Common myeloid progenitor, CD34-positive (primary cell): ENCODE results near the gene ATP6V0A4.

Source experiments
- CTCF ChIA-PET: fragments of 350-600 bp; sonication (Branson Sonifier 250); formaldehyde crosslinking; loops from one replicate; lab custom pipeline; 2021; ENCODE audit warnings: antibody characterized with exemption; lab: Charles Lee
- POLR2A ChIA-PET: fragments of 350-600 bp; sonication (Branson Sonifier 250); formaldehyde crosslinking; loops from one replicate; lab custom pipeline; 2021; ENCODE audit warnings: antibody characterized with exemption; lab: Charles Lee
- DNase-seq, 3 donors: peaks; one replicate each; pipeline versions ENCODE4 v3.0.0 to v3.0.0-alpha.2; 2013
- H3K27ac ChIP-seq, 2 experiments: 1 replicate in 1 of 2; 2 replicates in 1 of 2; pipeline ENCODE4 v1.7.0; 2013; ENCODE audit warnings: inconsistent platforms in 2 of 2, low read length in 2 of 2, mild to moderate bottlenecking in 2 of 2, low read depth in 1 of 2, moderate library complexity in 1 of 2; ENCODE audit not compliant: severe bottlenecking in 2 of 2, insufficient read depth in 1 of 2, poor library complexity in 1 of 2
- H3K27me3 ChIP-seq, 5 experiments: replicated peaks in 2 of 5; 1 replicate in 3 of 5; 2 replicates in 2 of 5; pipeline versions ENCODE4 v1.6.1 to v1.7.0; 2013; ENCODE audit warnings: low read length in 4 of 5, mild to moderate bottlenecking in 2 of 5, moderate library complexity in 2 of 5, inconsistent platforms in 1 of 5; ENCODE audit not compliant: insufficient read depth in 5 of 5, control insufficient read depth in 4 of 5
- H3K36me3 ChIP-seq, 4 experiments: 1 replicate in 2 of 4; 2 replicates in 2 of 4; pipeline versions ENCODE4 v1.6.1 to v1.7.0; 2013; ENCODE audit warnings: low read length in 3 of 4, control low read depth in 1 of 4, mild to moderate bottlenecking in 1 of 4; ENCODE audit not compliant: control insufficient read depth in 4 of 4, insufficient read depth in 4 of 4
- H3K4me1 ChIP-seq, 4 experiments: 1 replicate in 3 of 4; 2 replicates in 1 of 4; pipeline versions ENCODE4 v1.6.1 to v1.7.1; 2013; ENCODE audit warnings: low read length in 3 of 4, mild to moderate bottlenecking in 3 of 4, control low read depth in 1 of 4, inconsistent platforms in 1 of 4, moderate library complexity in 1 of 4; ENCODE audit not compliant: control insufficient read depth in 4 of 4, insufficient read depth in 4 of 4; ENCODE audit errors: control extremely low read depth in 1 of 4
- H3K4me3 ChIP-seq, 7 experiments: 1 replicate in 4 of 7; 2 replicates in 3 of 7; pipeline versions ENCODE4 v1.5.1 to v1.7.0; 2013; ENCODE audit warnings: mild to moderate bottlenecking in 7 of 7, low read length in 6 of 7, moderate library complexity in 6 of 7, inconsistent platforms in 2 of 7, low read depth in 2 of 7, control low read depth in 1 of 7; ENCODE audit not compliant: insufficient read depth in 4 of 7, control insufficient read depth in 1 of 7; ENCODE audit errors: extremely low read depth in 1 of 7
- H3K9me3 ChIP-seq, 5 experiments: 1 replicate in 4 of 5; 2 replicates in 1 of 5; pipeline versions ENCODE4 v1.6.1 to v1.7.1; 2013; ENCODE audit warnings: low read length in 4 of 5, mild to moderate bottlenecking in 2 of 5, inconsistent platforms in 1 of 5, low read depth in 1 of 5, moderate library complexity in 1 of 5; ENCODE audit not compliant: control insufficient read depth in 4 of 5, insufficient read depth in 2 of 5; ENCODE audit errors: control extremely low read depth in 1 of 5
- WGBS: methylation state at CpG from one replicate; pipeline ENCODE4 v1.1.5; 2013; ENCODE audit not compliant: insufficient coverage; 5-methylcytosine and 5-hydroxymethylcytosine counted together

The ATP6V0A4 gene

DNA sequence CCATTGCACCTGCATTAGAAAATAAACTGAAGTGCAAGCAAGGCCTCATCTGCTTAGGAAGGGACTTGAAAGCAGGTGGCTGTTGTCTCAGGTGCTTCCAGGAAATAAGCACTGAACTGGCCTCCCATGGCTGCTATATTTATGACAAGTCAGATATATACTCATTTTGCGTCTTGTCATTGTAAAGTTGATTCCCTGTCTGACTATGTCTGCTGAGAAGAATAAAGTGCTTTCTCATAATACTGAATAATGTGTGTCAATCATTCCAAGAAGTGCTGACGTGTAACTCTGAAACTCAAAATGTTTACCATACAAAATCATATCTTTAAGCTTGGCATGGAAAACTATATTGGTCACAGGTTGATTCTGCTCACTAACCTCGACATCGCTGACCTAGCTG lies 51.9 kb downstream of the ATP6V0A4 start:
- Histone ChIP-seq H3K4me3 (no peak overlapping the region), H3K36me3 (no peaks in the 10 kb centered on the region), H3K9me3 (no peaks in the 10 kb centered on the region), H3K4me1 (no peaks in the 10 kb centered on the region), H3K27me3 (no peaks in the 10 kb centered on the region), H3K27ac (no peak overlapping the region)
- ChIA-PET CTCF (no interaction called here), POLR2A (no interaction called here)
- 100% methylated on average over 1 of the region's 4 CpGs for WGBS
- DNase-seq = peak in 1 of 3 donors; percentile 13

DNA sequence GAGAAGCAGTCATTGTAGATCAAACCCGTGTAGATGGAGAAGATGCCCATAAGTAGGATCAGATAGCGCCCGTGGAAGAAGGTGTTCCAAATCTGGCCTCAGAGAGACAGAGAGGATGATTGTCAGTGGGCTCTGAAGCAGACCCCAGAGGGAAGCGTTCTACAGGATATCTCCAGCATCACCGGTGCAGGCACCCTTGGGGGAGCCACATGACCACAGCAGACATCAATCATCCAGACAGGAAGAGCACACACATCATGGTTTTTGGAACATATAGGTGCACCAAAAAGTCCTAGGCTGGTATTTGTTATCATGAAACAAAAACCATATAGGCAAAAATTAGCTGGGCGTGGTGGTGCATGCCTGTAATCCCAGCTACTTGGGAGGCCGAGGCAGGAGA lies 52.8 kb downstream of the ATP6V0A4 start:
- DNase-seq = no peak
- no peak overlapping the region for H3K27ac ChIP-seq
- CTCF ChIA-PET = no interaction called here
- H3K27me3 ChIP-seq = no peaks in the 10 kb centered on the region
- H3K36me3 ChIP-seq = no peaks in the 10 kb centered on the region
- POLR2A ChIA-PET = no interaction called here
- 97% methylated on average over 4 of the region's 7 CpGs for WGBS
- H3K9me3 ChIP-seq = no peaks in the 10 kb centered on the region
- no peak overlapping the region for H3K4me3 ChIP-seq
- H3K4me1 ChIP-seq = no peaks in the 10 kb centered on the region

GRCh38 chr7:138741453-138741735 lies 56.6 kb downstream of the ATP6V0A4 start:
- no peaks in the 10 kb centered on the region for H3K36me3 ChIP-seq
- no peak overlapping the region for H3K4me3 ChIP-seq
- CTCF ChIA-PET = interaction anchor here (1.2 kb wide), 1 partner anchor 580 kb away, joined by 3 read pairs; no protein-coding TSS in a partner anchor
- peaks cover 0 to 9% (median 4%) of the 10 kb centered on the region in 4 experiments for H3K4me1 ChIP-seq
- H3K9me3 ChIP-seq = no peaks in the 10 kb centered on the region
- H3K27me3 ChIP-seq = no peaks in the 10 kb centered on the region
- DNase-seq = no peak
- POLR2A ChIA-PET = no interaction called here
- WGBS = 94% methylated on average over 3 of the region's 5 CpGs
- H3K27ac ChIP-seq = no peak overlapping the region

DNA sequence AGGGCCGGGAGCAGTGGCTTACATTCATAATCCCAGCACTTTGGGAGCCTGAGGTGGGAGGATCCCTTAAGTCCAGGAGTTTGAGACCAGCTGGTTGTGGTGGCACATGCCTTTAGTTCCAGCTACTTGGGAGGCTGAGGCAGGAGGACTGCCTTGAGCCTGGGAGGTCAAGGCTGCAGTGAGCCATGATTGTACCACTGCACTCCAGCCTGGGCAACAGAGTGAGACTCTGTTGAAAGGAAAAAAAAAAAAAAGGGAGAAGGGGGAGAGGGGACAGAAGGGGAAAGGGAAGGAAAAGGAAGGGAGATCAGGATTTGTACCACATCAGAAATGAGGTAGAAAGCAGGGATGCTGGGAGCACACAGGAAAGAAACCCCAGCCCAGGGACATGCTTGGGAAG lies 58.1 kb downstream of the ATP6V0A4 start:
- CTCF ChIA-PET = interaction anchor here (1.6 to 1.9 kb wide), 4 partner anchors 12 to 133 kb away, joined by 3 to 6 read pairs (median 6); no protein-coding TSS in a partner anchor
- Histone ChIP-seq H3K27me3 (no peaks in the 10 kb centered on the region), H3K4me1 (peaks cover 0 to 9% (median 4%) of the 10 kb centered on the region in 4 experiments), H3K9me3 (no peaks in the 10 kb centered on the region), H3K4me3 (no peak overlapping the region), H3K36me3 (no peaks in the 10 kb centered on the region), H3K27ac (no peak overlapping the region)
- WGBS = 100% methylated on average over 1 of the region's 1 CpG
- POLR2A ChIA-PET = no interaction called here
- DNase-seq = no peak

- Histone ChIP-seq H3K9me3 (no peaks in the 10 kb centered on the region), H3K27ac (no peak overlapping the region), H3K27me3 (no peaks in the 10 kb centered on the region), H3K36me3 (no peaks in the 10 kb centered on the region), H3K4me1 (peaks cover 0 to 9% (median 4%) of the 10 kb centered on the region in 4 experiments), H3K4me3 (no peak overlapping the region)
- WGBS = 30% methylated on average over 12 of the region's 14 CpGs
- POLR2A ChIA-PET = interaction anchor here (0.6 to 1.9 kb wide), 6 partner anchors 12 to 737 kb away, joined by 3 to 5 read pairs (median 3); partner anchors contain the start of gene CREB3L2
- CTCF ChIA-PET = interaction anchor here (0.6 to 1.9 kb wide), 37 partner anchors 10 to 731 kb away, joined by 3 to 9 read pairs (median 4); no protein-coding TSS in a partner anchor
- DNase-seq = peak; percentile 88 to 96 (median 93)
Measured at GRCh38 chr7:138738551-138739335, 59.3 kb downstream of the ATP6V0A4 start.

- Histone ChIP-seq H3K4me1 (peaks cover 0 to 9% (median 4%) of the 10 kb centered on the region in 4 experiments), H3K4me3 (no peak overlapping the region), H3K9me3 (no peaks in the 10 kb centered on the region), H3K27ac (no peak overlapping the region), H3K36me3 (no peaks in the 10 kb centered on the region), H3K27me3 (no peaks in the 10 kb centered on the region)
- 92% methylated on average over 2 of the region's 3 CpGs for WGBS
- no peak for DNase-seq
- ChIA-PET POLR2A (interaction anchor here (0.9 to 1.9 kb wide), 3 partner anchors 20 to 263 kb away, joined by 3 to 5 read pairs (median 4); no protein-coding TSS in a partner anchor), CTCF (interaction anchor here (0.6 to 1.9 kb wide), 25 partner anchors 11 to 730 kb away, joined by 3 to 9 read pairs (median 4); no protein-coding TSS in a partner anchor)
Measured at GRCh38 chr7:138738114-138738513, 59.9 kb downstream of the ATP6V0A4 start.

- Histone ChIP-seq H3K27ac (no peak overlapping the region), H3K4me1 (peaks cover 0 to 9% (median 4%) of the 10 kb centered on the region in 4 experiments), H3K9me3 (no peaks in the 10 kb centered on the region), H3K4me3 (no peak overlapping the region), H3K36me3 (no peaks in the 10 kb centered on the region), H3K27me3 (no peaks in the 10 kb centered on the region)
- DNase-seq = no peak
- ChIA-PET CTCF (no interaction called here), POLR2A (interaction anchor here (0.6 kb wide), 1 partner anchor 18 kb away, joined by 3 read pairs; no protein-coding TSS in a partner anchor)
- WGBS = 98% methylated on average over 4 of the region's 6 CpGs
Measured at GRCh38 chr7:138735399-138735798, 62.6 kb downstream of the ATP6V0A4 start.
